DND-41 (cell line): ENCODE data around the gene HDGFL3.
"Not testable (repeated sequence)": the region's sequence is repeated elsewhere in the genome, so short reads cannot be mapped to it uniquely, and the experiment has no call there.

Experiments
- CTCF ChIP-seq: IDR thresholded peaks from 2 replicates; pipeline ENCODE4 v1.5.1; 2012; ENCODE audit warnings: borderline replicate concordance, low read length, moderate library complexity, mild to moderate bottlenecking; ENCODE audit not compliant: poor library complexity, severe bottlenecking; ENCODE audit errors: extremely low read depth
- EZH2 ChIP-seq: IDR thresholded peaks from 3 replicates; pipeline ENCODE4 v1.6.1; 2012; ENCODE audit warnings: borderline replicate concordance, low read depth, mild to moderate bottlenecking, moderate library complexity, low read length, inconsistent platforms; ENCODE audit not compliant: severe bottlenecking

GRCh38 chr15:83142151-83142550 is 65.5 kb downstream of the HDGFL3 start:
- TF ChIP-seq CTCF, EZH2: not testable (repeated sequence)
